ENCODE results near the gene HAUS7. TPM values are rescaled to one million over a fixed set of nuclear protein-coding genes. Genes with fewer than 3 reads are reported as not detected.

Gene HAUS7
- total RNA-seq, 1 experiment from 2014 or later, result 28.9 TPM

GRCh38 chrX:153505361-153505760, 35.0 kb upstream of the HAUS7 start:
- RAD21 ChIA-PET (ENCODE audit: low non-redundant PET in 1 of 2, low total read pairs in 2 of 2, uncharacterized antibody in 2 of 2, unreplicated experiment in 2 of 2), result no interaction called here
- H3K36me3 ChIP-seq (ENCODE audit: control insufficient read depth in 1 of 2, insufficient read depth in 2 of 2, low read length in 2 of 2), result no peaks in the 10 kb centered on the region
- H3K4me2 ChIP-seq (ENCODE audit: low read length), result no peak overlapping the region
- CTCF ChIA-PET, result interaction anchor here (2.2 kb wide), 1 partner anchor 473 kb away, joined by 7 read pairs; no protein-coding TSS in a partner anchor
- no peaks in the 10 kb centered on the region for H3K9me2 ChIP-seq (ENCODE audit: insufficient read depth)
- H3K27ac ChIP-seq (ENCODE audit: low read depth, low read length), result no peak overlapping the region
- no peak for TF ChIP-seq CBX3 (IDR thresholded peaks at IDR 0.05; ENCODE audit: low read depth)
- no peaks in the 10 kb centered on the region for H4K20me1 ChIP-seq (ENCODE audit: insufficient read depth)
- no peaks in the 10 kb centered on the region for H3K9me3 ChIP-seq (ENCODE audit: control insufficient read depth in 1 of 2, insufficient read depth in 1 of 2, low read depth in 1 of 2, low read length in 2 of 2)
- peaks cover 0 to 5% of the 10 kb centered on the region in 2 experiments; a peak in 1 of 4 replicates for H3K4me1 ChIP-seq (ENCODE audit: control insufficient read depth in 1 of 2, insufficient read depth in 2 of 2, low read length in 2 of 2)
- H3K79me2 ChIP-seq (ENCODE audit: insufficient read depth, low read length), result no peaks in the 10 kb centered on the region
- POLR2A ChIA-PET, result no interaction called here
- no peaks in the 10 kb centered on the region for H3K27me3 ChIP-seq (ENCODE audit: insufficient read depth, low read length)
- no TSS peak for BruUV-seq (replicated peaks)
- H2AFZ ChIP-seq (ENCODE audit: low read depth, low read length, poor library complexity, severe bottlenecking), result no peak overlapping the region
- H3K4me3 ChIP-seq (replicated peaks in 1 of 2; ENCODE audit: low read depth in 1 of 2, low read length in 2 of 2), result no peak overlapping the region
- intact Hi-C loops (cut with micrococcal nuclease), result loop anchor here (10.0 kb wide), 1 partner anchor 471 kb away; no protein-coding TSS in a partner anchor
- ATAC-seq, result no peak
- no peak overlapping the region for H3K9ac ChIP-seq (ENCODE audit: low read length)
- DNase-seq (ENCODE audit: low read depth, low spot score), result no peak

- no TSS peak for BruUV-seq (replicated peaks)
- POLR2A ChIA-PET, result no interaction called here
- peaks cover 0 to 5% of the 10 kb centered on the region in 2 experiments; a peak in 1 of 4 replicates for H3K4me1 ChIP-seq (ENCODE audit: control insufficient read depth in 1 of 2, insufficient read depth in 2 of 2, low read length in 2 of 2)
- CTCF ChIA-PET, result no interaction called here
- intact Hi-C loops (cut with micrococcal nuclease), result loop anchor here (10.0 kb wide), 1 partner anchor 470 kb away; no protein-coding TSS in a partner anchor
- no peaks in the 10 kb centered on the region for H3K9me3 ChIP-seq (ENCODE audit: control insufficient read depth in 1 of 2, insufficient read depth in 1 of 2, low read depth in 1 of 2, low read length in 2 of 2)
- H4K20me1 ChIP-seq (ENCODE audit: insufficient read depth), result no peaks in the 10 kb centered on the region
- H3K9me2 ChIP-seq (ENCODE audit: insufficient read depth), result no peaks in the 10 kb centered on the region
- H3K4me3 ChIP-seq (replicated peaks in 1 of 2; ENCODE audit: low read depth in 1 of 2, low read length in 2 of 2), result no peak overlapping the region
- DNase-seq (ENCODE audit: low read depth, low spot score), result no peak
- H3K27me3 ChIP-seq (ENCODE audit: insufficient read depth, low read length), result no peaks in the 10 kb centered on the region
- no peak for ATAC-seq
- no peaks in the 10 kb centered on the region for H3K79me2 ChIP-seq (ENCODE audit: insufficient read depth, low read length)
- no peak overlapping the region for H3K27ac ChIP-seq (ENCODE audit: low read depth, low read length)
- RAD21 ChIA-PET (ENCODE audit: low non-redundant PET in 1 of 2, low total read pairs in 2 of 2, uncharacterized antibody in 2 of 2, unreplicated experiment in 2 of 2), result no interaction called here
- no peaks in the 10 kb centered on the region for H3K36me3 ChIP-seq (ENCODE audit: control insufficient read depth in 1 of 2, insufficient read depth in 2 of 2, low read length in 2 of 2)
- no peak overlapping the region for H3K4me2 ChIP-seq (ENCODE audit: low read length)
- TF ChIP-seq ELF1 (IDR thresholded peaks at IDR 0.05; ENCODE audit: borderline replicate concordance, low read depth) (no peak), SP1 (IDR thresholded peaks at IDR 0.05; ENCODE audit: low read depth) (no peak), POLR2AphosphoS5 (IDR thresholded peaks at IDR 0.05; ENCODE audit: low read depth, low read length) (no peak), YY1 (IDR thresholded peaks at IDR 0.05; ENCODE audit: extremely low read depth, insufficient replicate concordance, low read depth, low read length) (no peak)
- H2AFZ ChIP-seq (ENCODE audit: low read depth, low read length, poor library complexity, severe bottlenecking), result no peak overlapping the region
- H3K9ac ChIP-seq (ENCODE audit: low read length), result no peak overlapping the region
These were observed 34.2 kb upstream of the HAUS7 start for GRCh38 chrX:153504445-153505016.

Data from HCT116 (cell line).